Thoracic aorta (tissue), 2 donors: Measurements from ENCODE around the gene FHIT. TPM values are rescaled to one million over a fixed set of nuclear protein-coding genes. Genes with fewer than 3 reads are reported as not detected.

Experiments
- ATAC-seq: fragments of 150-250 bp; one replicate; pipeline ENCODE4 v1.8.0; 2017; ENCODE audit warnings: low read depth; ENCODE audit not compliant: insufficient number of reproducible peaks, low FRiP score
- DNase-seq: peaks from one replicate; pipeline ENCODE4 v3.0.0-alpha.2; 2020; ENCODE audit warnings: low spot score
- H3K27ac ChIP-seq, 2 donors: fragments of 200-600 bp; sonication (generic); 1 replicate in 1 of 2; 2 replicates in 1 of 2; pipeline ENCODE4 v1.5.1; 2016; ENCODE audit warnings: mild to moderate bottlenecking in 2 of 2, moderate library complexity in 2 of 2
- H3K27me3 ChIP-seq: fragments of 200-600 bp; sonication (generic); replicated peaks from 2 replicates; pipeline ENCODE4 v1.6.0; 2016; ENCODE audit warnings: mild to moderate bottlenecking; ENCODE audit not compliant: insufficient read depth
- H3K36me3 ChIP-seq: fragments of 200-600 bp; sonication (generic); one replicate; pipeline ENCODE4 v1.5.1; 2016
- H3K4me1 ChIP-seq, 2 donors: fragments of 200-600 bp; sonication (generic); 1 replicate in 1 of 2; 2 replicates in 1 of 2; pipeline versions ENCODE4 v1.5.1 to v1.6.0; 2016; ENCODE audit warnings: low read depth in 2 of 2, mild to moderate bottlenecking in 1 of 2; ENCODE audit not compliant: control insufficient read depth in 1 of 2
- H3K4me3 ChIP-seq: fragments of 200-600 bp; sonication (generic); 2 replicates; pipeline ENCODE4 v1.5.1; 2016; ENCODE audit warnings: mild to moderate bottlenecking
- H3K9me3 ChIP-seq: fragments of 200-600 bp; sonication (generic); 2 replicates; pipeline ENCODE4 v1.5.1; 2016
- total RNA-seq, 2 donors: library from RNA; depleted of rRNA; stranded (reverse); fragments of >200 nt; gene quantifications; one replicate each; pipeline versions ENCODE4 v1.1.0 to v1.2.3, GENCODE V29; 2016
- TF ChIP-seq, protein P1 (sequence below): fragments of 200-600 bp; sonication (generic); IDR thresholded peaks from one replicate; pipeline ENCODE4 v1.5.1; 2019; ENCODE audit warnings: antibody characterized with exemption

FHIT gene
- total RNA-seq, 2 donors from 2014 or later = 2.0 to 2.3 TPM

DNA sequence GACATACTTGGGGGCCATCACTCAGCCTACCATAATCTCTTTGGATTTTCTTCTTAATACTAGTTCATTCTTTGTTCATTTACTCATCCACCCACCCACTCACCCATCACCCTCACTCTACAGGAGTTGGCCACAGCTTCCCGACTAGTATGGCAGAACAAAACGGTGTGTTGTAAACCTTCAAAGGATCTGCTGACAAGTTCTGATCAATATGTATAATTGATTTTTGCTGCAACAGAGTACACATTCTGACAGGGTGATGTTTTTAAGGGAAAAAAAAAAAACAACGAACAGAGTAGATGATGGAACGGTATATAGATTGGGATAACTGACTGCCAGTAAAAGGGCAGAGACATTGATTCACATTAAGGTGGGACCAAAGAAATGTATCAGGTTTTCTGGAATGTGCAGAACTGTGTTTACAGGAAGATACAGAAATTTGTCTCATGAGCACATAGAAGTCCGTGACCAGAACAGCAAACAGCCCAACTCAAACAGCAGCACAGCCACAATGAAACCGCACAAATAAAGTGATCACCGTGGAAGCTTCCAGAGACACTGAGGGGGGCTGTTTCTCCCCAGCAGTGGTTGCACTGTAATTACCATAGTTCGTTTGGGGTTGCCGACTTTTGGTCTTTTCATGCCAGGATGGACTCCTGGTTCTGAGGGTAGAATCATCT is 931.9 kb downstream of the FHIT start:
- ATAC-seq = no peak
- H3K36me3 ChIP-seq = no peaks in the 10 kb centered on the region
- TF ChIP-seq, protein P1, sequence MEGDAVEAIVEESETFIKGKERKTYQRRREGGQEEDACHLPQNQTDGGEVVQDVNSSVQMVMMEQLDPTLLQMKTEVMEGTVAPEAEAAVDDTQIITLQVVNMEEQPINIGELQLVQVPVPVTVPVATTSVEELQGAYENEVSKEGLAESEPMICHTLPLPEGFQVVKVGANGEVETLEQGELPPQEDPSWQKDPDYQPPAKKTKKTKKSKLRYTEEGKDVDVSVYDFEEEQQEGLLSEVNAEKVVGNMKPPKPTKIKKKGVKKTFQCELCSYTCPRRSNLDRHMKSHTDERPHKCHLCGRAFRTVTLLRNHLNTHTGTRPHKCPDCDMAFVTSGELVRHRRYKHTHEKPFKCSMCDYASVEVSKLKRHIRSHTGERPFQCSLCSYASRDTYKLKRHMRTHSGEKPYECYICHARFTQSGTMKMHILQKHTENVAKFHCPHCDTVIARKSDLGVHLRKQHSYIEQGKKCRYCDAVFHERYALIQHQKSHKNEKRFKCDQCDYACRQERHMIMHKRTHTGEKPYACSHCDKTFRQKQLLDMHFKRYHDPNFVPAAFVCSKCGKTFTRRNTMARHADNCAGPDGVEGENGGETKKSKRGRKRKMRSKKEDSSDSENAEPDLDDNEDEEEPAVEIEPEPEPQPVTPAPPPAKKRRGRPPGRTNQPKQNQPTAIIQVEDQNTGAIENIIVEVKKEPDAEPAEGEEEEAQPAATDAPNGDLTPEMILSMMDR = no peak
- no peaks in the 10 kb centered on the region for H3K9me3 ChIP-seq
- no peak for DNase-seq
- H3K4me1 ChIP-seq = no peaks in the 10 kb centered on the region
- H3K27ac ChIP-seq = no peak overlapping the region
- H3K4me3 ChIP-seq = no peak overlapping the region
- no peaks in the 10 kb centered on the region for H3K27me3 ChIP-seq

DNA sequence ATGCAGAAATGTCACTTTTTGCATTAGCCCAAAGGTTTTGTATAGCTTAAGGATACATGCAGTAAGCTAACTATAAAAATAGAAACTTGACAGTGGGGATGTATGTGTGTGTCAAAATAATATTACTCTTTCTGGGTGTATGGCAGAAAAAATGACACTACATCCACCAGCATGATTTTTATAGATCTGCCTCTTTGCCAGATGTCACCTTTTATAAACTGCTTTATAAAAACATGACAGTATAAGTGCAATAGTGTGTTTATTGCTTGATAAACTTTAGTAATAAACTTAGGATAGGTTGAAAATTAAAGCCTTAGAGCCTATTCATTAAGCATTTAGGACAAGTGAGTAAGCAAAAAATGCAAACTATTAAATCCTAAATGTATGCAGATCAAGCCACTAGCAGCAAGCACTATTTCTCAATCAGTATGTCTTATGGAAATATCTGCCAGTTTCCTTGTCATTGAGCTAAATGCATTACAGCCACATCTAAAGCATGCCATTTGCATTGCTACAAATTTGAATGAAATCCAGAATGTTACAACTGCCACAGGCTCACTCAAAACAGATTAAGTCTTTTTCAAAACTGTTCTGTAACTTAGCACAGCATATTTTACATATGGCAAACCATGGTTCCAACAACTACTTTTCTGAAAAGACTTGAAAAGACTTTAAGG is 935.0 kb downstream of the FHIT start:
- Histone ChIP-seq H3K27me3 (no peaks in the 10 kb centered on the region), H3K27ac (no peak overlapping the region), H3K4me3 (no peak overlapping the region), H3K36me3 (no peaks in the 10 kb centered on the region), H3K9me3 (no peaks in the 10 kb centered on the region), H3K4me1 (no peaks in the 10 kb centered on the region)
- TF ChIP-seq, protein P1 = no peak
- ATAC-seq (no peak), DNase-seq (no peak)

DNA sequence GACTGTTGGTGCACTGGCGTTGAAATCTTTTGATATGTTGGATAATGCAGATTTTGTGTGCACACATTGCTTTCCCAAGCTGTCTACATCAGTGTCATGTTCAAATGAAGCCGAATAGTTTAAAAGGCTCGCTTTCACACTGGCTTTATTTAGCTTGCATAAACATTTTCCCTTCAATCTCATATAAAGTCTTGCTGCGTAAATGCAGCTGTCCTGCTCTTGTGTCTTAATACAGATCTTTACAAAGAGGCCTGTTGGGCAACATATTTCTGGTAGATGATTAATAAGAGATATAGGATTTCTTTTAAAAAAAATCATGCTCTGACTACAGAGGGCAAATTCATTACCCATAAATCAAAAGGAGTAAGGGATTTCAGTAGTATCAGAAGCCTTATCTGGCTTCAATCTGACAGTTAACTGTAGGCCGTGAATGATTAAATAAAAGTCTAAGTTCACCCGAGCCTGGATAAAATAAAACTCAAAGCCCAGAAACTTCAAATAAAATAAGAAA is 937.2 kb downstream of the FHIT start:
- Histone ChIP-seq H3K4me1 (no peaks in the 10 kb centered on the region), H3K36me3 (no peaks in the 10 kb centered on the region), H3K4me3 (no peak overlapping the region), H3K9me3 (no peaks in the 10 kb centered on the region), H3K27me3 (no peaks in the 10 kb centered on the region), H3K27ac (no peak overlapping the region)
- no peak for ATAC-seq
- DNase-seq = no peak
- TF ChIP-seq, protein P1 = no peak

DNA sequence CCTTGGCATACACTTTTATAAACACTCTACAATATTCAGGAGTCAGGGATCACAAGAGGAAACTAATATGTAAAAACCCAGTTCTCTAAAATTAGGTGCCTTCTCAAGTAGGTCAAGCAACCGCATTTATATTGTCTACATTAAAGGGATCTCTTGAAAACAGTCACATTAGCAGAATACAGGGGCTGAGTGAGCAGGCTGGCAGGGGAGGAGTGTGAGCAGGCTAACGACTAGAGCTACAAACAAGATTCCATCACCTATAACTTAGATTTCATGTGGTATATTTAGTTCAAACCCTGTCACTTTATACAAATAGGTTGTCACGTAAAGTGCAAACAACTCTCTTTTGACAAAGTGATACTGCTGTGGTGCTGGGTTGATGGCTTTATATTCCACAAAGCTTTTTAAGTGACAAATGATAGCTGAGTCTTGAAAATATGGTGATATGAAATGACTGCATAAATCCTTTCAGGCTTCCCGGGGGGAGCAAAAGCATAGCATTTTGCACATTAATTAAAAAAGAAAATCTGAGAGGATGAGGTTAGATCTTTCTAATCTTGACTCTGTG is 937.9 kb downstream of the FHIT start:
- H3K4me3 ChIP-seq = no peak overlapping the region
- no peaks in the 10 kb centered on the region for H3K27me3 ChIP-seq
- DNase-seq (no peak), ATAC-seq (no peak)
- TF ChIP-seq, protein P1 = no peak
- H3K9me3 ChIP-seq = no peaks in the 10 kb centered on the region
- H3K27ac ChIP-seq = no peak overlapping the region
- H3K4me1 ChIP-seq = no peaks in the 10 kb centered on the region
- H3K36me3 ChIP-seq = no peaks in the 10 kb centered on the region

DNA sequence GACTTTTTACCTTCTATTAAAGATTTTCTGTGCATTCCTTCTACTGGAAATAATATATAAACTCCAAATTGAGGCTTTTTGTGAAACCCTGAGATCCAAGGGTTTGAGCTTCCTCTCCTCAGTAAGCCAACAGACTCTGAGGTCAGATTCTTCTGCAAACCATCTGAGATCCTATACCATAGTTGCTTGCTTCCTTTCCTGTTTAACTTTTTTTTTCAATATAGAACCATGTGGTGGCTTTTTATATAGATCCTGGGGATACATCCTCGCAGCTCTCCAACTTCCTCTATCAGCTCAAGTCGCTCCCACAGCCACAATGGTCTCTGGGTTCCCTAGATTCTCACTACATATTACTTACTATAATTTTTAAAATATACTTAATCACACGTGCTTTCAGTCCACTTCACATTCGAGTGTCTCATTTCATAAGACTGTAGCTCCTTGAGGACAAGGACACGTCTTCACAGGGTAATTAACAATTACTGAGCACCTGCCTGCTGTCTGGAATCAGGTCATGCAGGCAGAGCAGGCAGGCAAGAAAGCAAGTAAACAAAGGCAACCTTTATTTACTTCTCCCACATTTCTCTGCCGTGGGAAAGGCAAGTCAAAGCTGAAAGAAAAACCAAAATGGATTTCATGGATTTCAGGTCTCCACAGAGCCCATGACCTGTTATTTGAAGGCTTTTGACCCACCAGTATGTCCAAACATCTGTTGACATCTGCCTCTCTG is 941.5 kb downstream of the FHIT start:
- Histone ChIP-seq H3K4me1 (no peaks in the 10 kb centered on the region), H3K9me3 (no peaks in the 10 kb centered on the region), H3K4me3 (no peak overlapping the region), H3K27me3 (no peaks in the 10 kb centered on the region), H3K36me3 (no peaks in the 10 kb centered on the region), H3K27ac (no peak overlapping the region)
- TF ChIP-seq, protein P1 = no peak
- ATAC-seq = no peak
- DNase-seq = no peak
